Upper lobe of left lung (tissue), 4 donors: ENCODE measurements around the gene CDKN2A.

ENCODE experiments used
- CTCF ChIP-seq, 6 experiments: fragments of 450-650 bp in 4 of 6; fragments of 200-600 bp in 2 of 6; sonication (generic) in 2 of 6; IDR thresholded peaks; one replicate each; pipeline ENCODE4 v1.5.1; 2016 to 2019; ENCODE audit warnings: antibody characterized with exemption in 6 of 6
- EP300 ChIP-seq, 4 donors: sonication (generic); formaldehyde crosslinking; IDR thresholded peaks; one replicate each; pipeline ENCODE4 v1.5.1; 2017; ENCODE audit warnings: antibody characterized with exemption in 4 of 4, control low read depth in 2 of 4
- POLR2A ChIP-seq, 4 donors: fragments of 450-650 bp; IDR thresholded peaks; one replicate each; pipeline ENCODE4 v1.5.1; 2016 to 2017; ENCODE audit warnings: antibody characterized with exemption in 4 of 4, mild to moderate bottlenecking in 2 of 4

DNA sequence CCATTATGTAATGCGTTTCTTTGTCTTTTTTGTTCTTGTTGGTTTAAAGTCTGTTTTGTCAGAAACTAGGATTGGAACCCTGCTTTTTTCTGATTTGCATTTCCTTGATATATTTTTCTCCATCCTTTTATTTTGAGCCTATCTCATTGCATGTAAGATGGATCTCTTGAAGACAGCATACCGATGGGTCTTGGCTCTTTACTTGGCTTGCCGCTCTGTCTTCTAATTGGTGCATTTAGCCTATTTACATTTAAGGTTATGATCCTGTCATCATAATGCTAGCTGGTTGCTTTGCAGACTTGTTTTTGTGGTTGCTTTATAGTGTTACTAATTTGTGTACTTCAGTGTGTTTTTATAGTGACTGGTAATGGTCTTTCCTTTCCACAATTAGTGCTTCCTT, 28.2 kb upstream of the CDKN2A start:
- TF ChIP-seq POLR2A (IDR thresholded peaks at IDR 0.05), result no peak
- TF ChIP-seq CTCF (IDR thresholded peaks at IDR 0.05), result no peak
- no peak for TF ChIP-seq EP300 (IDR thresholded peaks at IDR 0.05)
